ENCODE data around the gene ASTN2. TPM values are rescaled to one million over a fixed set of nuclear protein-coding genes. Genes with fewer than 3 reads are reported as not detected.

ASTN2 gene
- polyA plus RNA-seq, 2 of the 4 experiments (the other 2 are of a cell fraction) = 5.8 to 11.6 TPM

DNA sequence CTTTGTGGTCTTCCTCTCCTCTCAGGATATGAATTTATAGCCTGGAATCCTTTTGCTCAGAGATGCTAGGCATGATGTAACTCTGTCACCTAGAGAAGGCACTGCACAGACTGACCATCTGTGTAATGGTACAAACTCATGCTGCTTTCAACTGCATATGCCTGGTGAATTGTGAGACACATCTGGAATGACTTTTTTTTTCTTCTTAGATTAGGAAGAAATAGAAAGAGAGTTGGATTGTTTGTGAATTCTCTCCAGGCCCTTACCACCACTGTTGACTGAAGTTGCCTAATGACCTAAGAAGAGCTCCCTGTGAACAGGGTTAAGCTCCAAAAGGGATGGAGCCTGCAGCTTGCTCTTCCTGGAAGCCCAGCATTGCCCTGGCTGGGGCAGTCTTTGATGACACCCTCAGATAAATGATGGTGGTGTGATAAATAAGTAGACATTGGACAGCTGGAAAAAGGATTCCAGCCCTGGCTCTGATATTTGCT is 775.6 kb downstream of the ASTN2 start:
- DNase-seq (ENCODE audit: low read depth in 1 of 2, low spot score in 1 of 2) (no peak), FAIRE-seq (no peak), ATAC-seq (no peak)
- ChIA-PET POLR2A (no interaction called here), CTCF (interaction anchor here (1.0 to 1.1 kb wide), 2 partner anchors 9 to 67 kb away, joined by 3 to 6 read pairs; no protein-coding TSS in a partner anchor)
- no peaks in the 10 kb centered on the region for H3K9me3 ChIP-seq
- no peak overlapping the region for H3K27ac ChIP-seq
- TF ChIP-seq TP53 (CRISPR knock-in tag; IDR thresholded peaks at IDR 0.05) = no peak
- TF ChIP-seq, protein P1, sequence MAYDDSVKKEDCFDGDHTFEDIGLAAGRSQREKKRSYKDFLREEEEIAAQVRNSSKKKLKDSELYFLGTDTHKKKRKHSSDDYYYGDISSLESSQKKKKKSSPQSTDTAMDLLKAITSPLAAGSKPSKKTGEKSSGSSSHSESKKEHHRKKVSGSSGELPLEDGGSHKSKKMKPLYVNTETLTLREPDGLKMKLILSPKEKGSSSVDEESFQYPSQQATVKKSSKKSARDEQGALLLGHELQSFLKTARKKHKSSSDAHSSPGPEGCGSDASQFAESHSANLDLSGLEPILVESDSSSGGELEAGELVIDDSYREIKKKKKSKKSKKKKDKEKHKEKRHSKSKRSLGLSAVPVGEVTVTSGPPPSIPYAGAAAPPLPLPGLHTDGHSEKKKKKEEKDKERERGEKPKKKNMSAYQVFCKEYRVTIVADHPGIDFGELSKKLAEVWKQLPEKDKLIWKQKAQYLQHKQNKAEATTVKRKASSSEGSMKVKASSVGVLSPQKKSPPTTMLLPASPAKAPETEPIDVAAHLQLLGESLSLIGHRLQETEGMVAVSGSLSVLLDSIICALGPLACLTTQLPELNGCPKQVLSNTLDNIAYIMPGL (CRISPR knock-in tag; IDR thresholded peaks at IDR 0.05; ENCODE audit: borderline replicate concordance) = no peak
- TF ChIP-seq HDAC2 (IDR thresholded peaks at IDR 0.05) = no peak
- no peak for TF ChIP-seq MAZ (IDR thresholded peaks at IDR 0.05; ENCODE audit: borderline replicate concordance, low read depth, low read length)
- no peak for TF ChIP-seq HOXA7 (CRISPR knock-in tag; IDR thresholded peaks at IDR 0.05)
- no peak for TF ChIP-seq SREBF2 (IDR thresholded peaks at IDR 0.05)
- no peak for TF ChIP-seq CHD4 (IDR thresholded peaks at IDR 0.05; ENCODE audit: borderline replicate concordance)
- no peak for TF ChIP-seq ESRRA (IDR thresholded peaks at IDR 0.05; ENCODE audit: borderline replicate concordance, low read length)
- TF ChIP-seq GATA3 (IDR thresholded peaks at IDR 0.05; ENCODE audit: borderline replicate concordance) = no peak
- no peak for TF ChIP-seq ZFP36 (IDR thresholded peaks at IDR 0.05; ENCODE audit: borderline replicate concordance, partially characterized antibody)
- no peak for TF ChIP-seq POLR2A (IDR thresholded peaks at IDR 0.05; ENCODE audit: low read length)
- no peak for TF ChIP-seq CBX2 (IDR thresholded peaks at IDR 0.05; ENCODE audit: borderline replicate concordance, low read depth)
- TF ChIP-seq MYC (IDR thresholded peaks at IDR 0.05; ENCODE audit: borderline replicate concordance, low read length) = no peak
- TF ChIP-seq BHLHE40 (IDR thresholded peaks at IDR 0.05; ENCODE audit: low read depth, low read length) = no peak
- no peak for TF ChIP-seq RFX5 (IDR thresholded peaks at IDR 0.05)
- TF ChIP-seq, protein P2, sequence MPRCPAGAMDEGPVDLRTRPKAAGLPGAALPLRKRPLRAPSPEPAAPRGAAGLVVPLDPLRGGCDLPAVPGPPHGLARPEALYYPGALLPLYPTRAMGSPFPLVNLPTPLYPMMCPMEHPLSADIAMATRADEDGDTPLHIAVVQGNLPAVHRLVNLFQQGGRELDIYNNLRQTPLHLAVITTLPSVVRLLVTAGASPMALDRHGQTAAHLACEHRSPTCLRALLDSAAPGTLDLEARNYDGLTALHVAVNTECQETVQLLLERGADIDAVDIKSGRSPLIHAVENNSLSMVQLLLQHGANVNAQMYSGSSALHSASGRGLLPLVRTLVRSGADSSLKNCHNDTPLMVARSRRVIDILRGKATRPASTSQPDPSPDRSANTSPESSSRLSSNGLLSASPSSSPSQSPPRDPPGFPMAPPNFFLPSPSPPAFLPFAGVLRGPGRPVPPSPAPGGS (IDR thresholded peaks at IDR 0.05) = no peak
- TF ChIP-seq, protein P3, sequence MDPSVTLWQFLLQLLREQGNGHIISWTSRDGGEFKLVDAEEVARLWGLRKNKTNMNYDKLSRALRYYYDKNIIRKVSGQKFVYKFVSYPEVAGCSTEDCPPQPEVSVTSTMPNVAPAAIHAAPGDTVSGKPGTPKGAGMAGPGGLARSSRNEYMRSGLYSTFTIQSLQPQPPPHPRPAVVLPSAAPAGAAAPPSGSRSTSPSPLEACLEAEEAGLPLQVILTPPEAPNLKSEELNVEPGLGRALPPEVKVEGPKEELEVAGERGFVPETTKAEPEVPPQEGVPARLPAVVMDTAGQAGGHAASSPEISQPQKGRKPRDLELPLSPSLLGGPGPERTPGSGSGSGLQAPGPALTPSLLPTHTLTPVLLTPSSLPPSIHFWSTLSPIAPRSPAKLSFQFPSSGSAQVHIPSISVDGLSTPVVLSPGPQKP (IDR thresholded peaks at IDR 0.05; ENCODE audit: low read depth, low read length) = no peak
- TF ChIP-seq, protein P4, sequence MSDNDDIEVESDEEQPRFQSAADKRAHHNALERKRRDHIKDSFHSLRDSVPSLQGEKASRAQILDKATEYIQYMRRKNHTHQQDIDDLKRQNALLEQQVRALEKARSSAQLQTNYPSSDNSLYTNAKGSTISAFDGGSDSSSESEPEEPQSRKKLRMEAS (IDR thresholded peaks at IDR 0.05) = no peak
- 0 out of 3 replicates have a peak, but pooled peaks cover 7% of the 10 kb centered on the region for H3K4me1 ChIP-seq
- no peak overlapping the region for H3K4me2 ChIP-seq
- no peak overlapping the region for H3K4me3 ChIP-seq

DNA sequence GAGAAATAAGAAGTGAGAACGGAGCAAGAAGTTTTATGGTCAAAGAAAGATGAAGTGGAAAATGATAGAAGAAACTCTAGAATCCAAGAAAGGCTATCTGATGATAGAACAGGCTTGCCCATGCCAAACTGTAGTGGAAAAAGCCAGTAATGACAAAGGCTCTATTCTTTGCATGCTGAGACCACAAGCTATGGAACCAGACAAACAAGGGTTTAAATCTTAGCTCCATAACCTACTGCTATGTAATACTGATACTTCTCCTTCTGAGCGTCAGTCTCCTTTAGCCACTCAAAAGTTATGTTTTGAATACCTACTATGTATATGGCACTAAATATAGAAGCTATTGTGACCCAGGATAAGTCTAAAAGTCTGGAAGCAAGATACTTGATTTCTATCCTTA is 778.9 kb downstream of the ASTN2 start:
- 94% methylated on average over 2 of the region's 2 CpGs for WGBS (ENCODE audit: missing lambda C conversion rate)
- ATAC-seq (no peak), DNase-seq (ENCODE audit: low read depth in 1 of 2, low spot score in 1 of 2) (no peak), FAIRE-seq (no peak)
- Histone ChIP-seq H3K4me1 (no peaks in the 10 kb centered on the region; the same call in 2 of the 3 replicates), H3K4me3 (no peak overlapping the region), H3K4me2 (no peak overlapping the region), H3K9me3 (no peaks in the 10 kb centered on the region), H3K27ac (no peak overlapping the region)
- TF ChIP-seq, protein P2 (IDR thresholded peaks at IDR 0.05) = no peak
- no peak for TF ChIP-seq GATA3 (IDR thresholded peaks at IDR 0.05; ENCODE audit: borderline replicate concordance)
- TF ChIP-seq ZSCAN20 (CRISPR knock-in tag; IDR thresholded peaks at IDR 0.05) = no peak
- no peak for TF ChIP-seq CBX8 (IDR thresholded peaks at IDR 0.05)
- TF ChIP-seq JUNB (IDR thresholded peaks at IDR 0.05) = no peak
- TF ChIP-seq CHD4 (IDR thresholded peaks at IDR 0.05; ENCODE audit: borderline replicate concordance) = no peak
- TF ChIP-seq HOXB5 (CRISPR knock-in tag; IDR thresholded peaks at IDR 0.05) = no peak
- no peak for TF ChIP-seq CBX2 (IDR thresholded peaks at IDR 0.05; ENCODE audit: borderline replicate concordance, low read depth)
- no peak for TF ChIP-seq RCOR1 (IDR thresholded peaks at IDR 0.05; ENCODE audit: low read depth, low read length)
- TF ChIP-seq, protein P1 (CRISPR knock-in tag; IDR thresholded peaks at IDR 0.05; ENCODE audit: borderline replicate concordance) = no peak
- ChIA-PET CTCF (interaction anchor here (1.7 to 4.3 kb wide), 3 partner anchors 10 to 1042 kb away, joined by 5 to 34 read pairs (median 6); no protein-coding TSS in a partner anchor), POLR2A (no interaction called here)
